Heart right ventricle (tissue), 16 donors: ENCODE measurements around the gene ALG9. TPM values are rescaled to one million over a fixed set of nuclear protein-coding genes. Genes with fewer than 3 reads are reported as not detected.

Experiments used
- ATAC-seq, 8 donors: fragments of 200-7000 bp; cut with Tn5 transposase; one replicate each; pipeline ENCODE4 v1.9.1; 2020; ENCODE audit warnings: mild to moderate bottlenecking in 8 of 8, moderate library complexity in 8 of 8, moderate number of reproducible peaks in 1 of 8
- DNase-seq, 2 donors: peaks; one replicate each; pipeline ENCODE4 v3.0.0-alpha.2; 2020
- H3K27ac ChIP-seq, 10 donors: fragments of 200-600 bp; sonication (generic) in 2 of 10; one replicate each; pipeline versions ENCODE4 v1.5.0 to v1.8.0; 2020 to 2022; ENCODE audit warnings: mild to moderate bottlenecking in 3 of 10
- H3K27me3 ChIP-seq, 7 donors: fragments of 200-600 bp; one replicate each; pipeline ENCODE4 v1.8.0; 2021 to 2022; ENCODE audit warnings: mild to moderate bottlenecking in 2 of 7
- H3K36me3 ChIP-seq, 9 donors: fragments of 200-600 bp; sonication (generic) in 1 of 9; one replicate each; pipeline versions ENCODE4 v1.5.0 to v1.8.0; 2020 to 2022; ENCODE audit warnings: mild to moderate bottlenecking in 2 of 9
- H3K4me1 ChIP-seq, 9 donors: fragments of 200-600 bp; sonication (generic) in 1 of 9; one replicate each; pipeline versions ENCODE4 v1.5.0 to v1.8.0; 2020 to 2022; ENCODE audit warnings: mild to moderate bottlenecking in 4 of 9
- H3K4me3 ChIP-seq, 10 donors: fragments of 200-600 bp; sonication (generic) in 2 of 10; one replicate each; pipeline versions ENCODE4 v1.5.0 to v1.8.0; 2020 to 2022; ENCODE audit warnings: mild to moderate bottlenecking in 7 of 10, moderate library complexity in 2 of 10
- H3K9me3 ChIP-seq, 11 donors: fragments of 200-600 bp in 10 of 11; sonication (generic) in 2 of 11; one replicate each; pipeline versions ENCODE4 v1.5.0 to v1.8.0; 2013 to 2022; ENCODE audit warnings: mild to moderate bottlenecking in 2 of 11, control low read depth in 1 of 11, moderate library complexity in 1 of 11
- CTCF ChIP-seq, 9 donors: fragments of 200-600 bp; sonication (generic) in 2 of 9; IDR thresholded peaks; one replicate each; pipeline versions ENCODE4 v1.5.0 to v1.8.0; 2021 to 2022; ENCODE audit warnings: antibody characterized with exemption in 9 of 9, mild to moderate bottlenecking in 5 of 9, moderate library complexity in 1 of 9
- WGBS, 2 donors: extraction: QIAGEN DNeasy Blood & Tissue Kit; methylation state at CpG; one replicate each; pipeline ENCODE4 v1.1.7; 2013; ENCODE audit warnings: inconsistent platforms in 1 of 2; 5-methylcytosine and 5-hydroxymethylcytosine counted together
- intact Hi-C, 10 donors: fragments of 100-400 bp; cut with DNase I; formaldehyde crosslinking; loops; one replicate each; pipeline versions ENCODE4 v1.11.1 to v1.14.2; 2022
- polyA plus RNA-seq, 2 donors: library from polyadenylated mRNA; stranded (reverse); fragments of 200-250 nt; gene quantifications; one replicate each; pipeline ENCODE4 v1.2.3, GENCODE V29; 2013
- total RNA-seq, 10 donors: library from RNA; stranded (reverse); fragmentation: NEBNext Ultra II Directional in 3 of 10; extraction: Animal tissue kit (Norgen Biotek cat#: 25700) in 3 of 10; gene quantifications; one replicate each; pipeline versions ENCODE4 v1.2.1 to v1.2.4, GENCODE V29; 2021 to 2023
- donor health status: Arrhythmogenic right ventricular cardiomyopathy.
- donor health status: ischemic (EF 13 %, LVEDD 7.1; RV severe dilation, severe dysfunction).
- donor health status: healthy with polysubstance abuse.
- donor health status: DM: no; HTN: yes; CAD: no.
- donor health status: DM: no; HTN: no; CAD: no.
- donor health status: ischemic (EF 25% LVEDD 6.9; RV normal size, moderate dysfunction).
- donor health status: ischemic (EF 25% LVEDD 5.7; RV mildly dilated, moderate dysfunction).
- donor health status: healthy.
- donor health status: DM: yes; HTN: yes; CAD: no.
- donor health status: Ischemic cardiomyopathy.
- donor health status: ischemic (EF 35%, LVEDD 5.7; RV mildly dilated, moderate dysfunction).
- donor health status: nonischemic (EF 11% LVEDD 7.7; RV severe dilation, severe dysfunction).
- donor health status: DM: yes; HTN: yes; CAD: no.
- donor health status: PGD.
- donor health status: ischemic (EF 29% LVEDD 5.4; RV normal size, mild dysfunction).
- donor health status: nonischemic (EF 23%, LVEDD 6.1; RV moderate dilation, normal function).

ALG9 gene
- total and polyA plus RNA-seq, 12 donors: 12.8 to 26.5 (median 18.5) TPM

- Histone ChIP-seq H3K4me1 (peaks cover 0 to 13% (median 3%) of the 10 kb centered on the region in 9 donors), H3K27ac (peak overlapping the region in 1 of 10 donors; percentile 22), H3K9me3 (no peaks in the 10 kb centered on the region), H3K4me3 (no peak overlapping the region), H3K36me3 (peaks cover 0 to 95% (median 19%) of the 10 kb centered on the region in 9 donors), H3K27me3 (no peaks in the 10 kb centered on the region)
- ATAC-seq (peak in 3 of 8 donors; percentile 33 to 58 (median 58)), DNase-seq (no peak)
- intact Hi-C loops: loop anchor here in 3 of 10 donors (5.0 to 10.0 kb wide), 3 partner anchors 46 to 269 kb away; no protein-coding TSS in a partner anchor
- peak in 7 of 9 donors; percentile 12 to 48 (median 38) for TF ChIP-seq CTCF (IDR thresholded peaks at IDR 0.05)
- WGBS, 2 donors: 56 to 58% methylated on average over 4 of the region's 4 CpGs
Measured at GRCh38 chr11:111833524-111833923, 37.9 kb downstream of the ALG9 start.

- H3K27ac ChIP-seq: no peak overlapping the region
- intact Hi-C loops: loop anchor here in 1 of 10 donors (5.0 kb wide), 1 partner anchor 52 kb away; no protein-coding TSS in a partner anchor
Measured at GRCh38 chr11:111829185-111829968, 42.0 kb downstream of the ALG9 start.

GRCh38 chr11:111826322-111826950 lies 44.9 kb downstream of the ALG9 start:
- intact Hi-C loops: loop anchor here in 1 of 10 donors (5.0 kb wide), 1 partner anchor 49 kb away; no protein-coding TSS in a partner anchor
- no peak for TF ChIP-seq CTCF (IDR thresholded peaks at IDR 0.05)
- H3K4me3 ChIP-seq: no peak overlapping the region
- DNase-seq (no peak), ATAC-seq (no peak)
- H3K36me3 ChIP-seq: peaks cover 0 to 55% (median 1%) of the 10 kb centered on the region in 9 donors
- H3K9me3 ChIP-seq: no peaks in the 10 kb centered on the region
- WGBS, 2 donors: 72 to 75% methylated on average over 2 of the region's 2 CpGs
- no peak overlapping the region for H3K27ac ChIP-seq
- no peaks in the 10 kb centered on the region for H3K27me3 ChIP-seq
- peaks cover 0 to 7% (median 0%) of the 10 kb centered on the region in 9 donors for H3K4me1 ChIP-seq

More at GRCh38 chr11:111829185-111829968, 42.0 kb downstream of the ALG9 start:
- Histone ChIP-seq H3K4me1 (peaks cover 0 to 19% (median 0%) of the 10 kb centered on the region in 9 donors), H3K36me3 (peaks cover 0 to 69% (median 6%) of the 10 kb centered on the region in 9 donors), H3K4me3 (no peak overlapping the region), H3K27me3 (no peaks in the 10 kb centered on the region), H3K9me3 (no peaks in the 10 kb centered on the region)
- 89 to 91% methylated on average over 5 of the region's 5 CpGs for WGBS, 2 donors
- DNase-seq (no peak), ATAC-seq (no peak)
- TF ChIP-seq CTCF (IDR thresholded peaks at IDR 0.05): no peak

GRCh38 chr11:111823629-111824028 lies 47.8 kb downstream of the ALG9 start:
- Histone ChIP-seq H3K4me1 (peaks cover 0 to 26% (median 22%) of the 10 kb centered on the region in 9 donors), H3K27ac (no peak overlapping the region), H3K36me3 (peaks cover 0 to 37% (median 0%) of the 10 kb centered on the region in 9 donors), H3K4me3 (no peak overlapping the region), H3K27me3 (no peaks in the 10 kb centered on the region), H3K9me3 (no peaks in the 10 kb centered on the region)
- ATAC-seq (no peak), DNase-seq (no peak)
- TF ChIP-seq CTCF (IDR thresholded peaks at IDR 0.05): no peak
- intact Hi-C loops: loop anchor here in 1 of 10 donors (5.0 kb wide), 1 partner anchor 41 kb away; no protein-coding TSS in a partner anchor
